HepG2 (cell line): ENCODE measurements around the gene VARS1. TPM values are rescaled to one million over a fixed set of nuclear protein-coding genes. Genes with fewer than 3 reads are reported as not detected.

Source experiments
- ARNT2 ChIP-seq: sonication (generic); formaldehyde crosslinking; IDR thresholded peaks from 2 replicates; pipeline ENCODE4 v1.8.0; 2022; ENCODE audit warnings: mild to moderate bottlenecking, low read depth, missing genetic modification reagents, moderate library complexity
- BATF2 ChIP-seq: sonication (generic); formaldehyde crosslinking; IDR thresholded peaks from 2 replicates; pipeline ENCODE4 v1.8.0; 2022; ENCODE audit warnings: mild to moderate bottlenecking, missing genetic modification reagents, moderate library complexity
- GTF2F1 ChIP-seq: fragments of 150-350 bp; IDR thresholded peaks from 2 replicates; pipeline ENCODE4 v1.6.1; 2014; ENCODE audit warnings: low read length
- NCOR1 ChIP-seq: fragments of 200-600 bp; sonication (generic); IDR thresholded peaks from 2 replicates; pipeline ENCODE4 v1.7.0; 2017; ENCODE audit warnings: antibody characterized with exemption, low read length, borderline replicate concordance
- NR2F1 ChIP-seq, 2 experiments: fragments of 450-650 bp in 1 of 2; formaldehyde crosslinking in 1 of 2; IDR thresholded peaks; 2 replicates each; pipeline versions ENCODE4 v1.5.0 to v1.6.1; 2016 to 2020; ENCODE audit warnings: mild to moderate bottlenecking in 1 of 2, missing compliant biosample characterization in 1 of 2, missing genetic modification reagents in 1 of 2, moderate library complexity in 1 of 2
- PITX1 ChIP-seq: sonication (generic); formaldehyde crosslinking; IDR thresholded peaks from 2 replicates; pipeline ENCODE4 v1.5.1; 2020; ENCODE audit warnings: mild to moderate bottlenecking, missing genetic modification reagents
- SMAD1 ChIP-seq: sonication (generic); formaldehyde crosslinking; IDR thresholded peaks from 2 replicates; pipeline ENCODE4 v1.4.0; 2020; ENCODE audit warnings: missing genetic modification reagents, low read depth, mild to moderate bottlenecking, borderline replicate concordance
- SNAI1 ChIP-seq: sonication (generic); formaldehyde crosslinking; IDR thresholded peaks from 2 replicates; pipeline ENCODE4 v1.5.0; 2020; ENCODE audit warnings: mild to moderate bottlenecking, missing genetic modification reagents, borderline replicate concordance
- ZBTB2 ChIP-seq: sonication (generic); formaldehyde crosslinking; IDR thresholded peaks from 2 replicates; pipeline ENCODE4 v1.8.0; 2022; ENCODE audit warnings: low read depth, missing genetic modification reagents
- ZBTB3 ChIP-seq: sonication (generic); formaldehyde crosslinking; IDR thresholded peaks from 2 replicates; pipeline ENCODE4 v1.4.0; 2020; ENCODE audit warnings: low read depth, mild to moderate bottlenecking, moderate library complexity, missing genetic modification reagents, borderline replicate concordance
- ZBTB40 ChIP-seq, 2 experiments: fragments of 450-650 bp in 1 of 2; sonication (generic) in 1 of 2; formaldehyde crosslinking in 1 of 2; IDR thresholded peaks; 2 replicates each; pipeline versions ENCODE4 v1.6.1 to v1.8.0; 2016 to 2022; ENCODE audit warnings: antibody characterized with exemption in 1 of 2, mild to moderate bottlenecking in 1 of 2, missing genetic modification reagents in 1 of 2
- ZNF121 ChIP-seq: sonication (generic); formaldehyde crosslinking; IDR thresholded peaks from 2 replicates; pipeline ENCODE4 v1.5.0; 2020; ENCODE audit warnings: mild to moderate bottlenecking, missing genetic modification reagents
- ZNF205 ChIP-seq: IDR thresholded peaks from 2 replicates; pipeline ENCODE4 v1.6.1; 2018; ENCODE audit warnings: missing biosample characterization, missing genetic modification reagents
- ZNF317 ChIP-seq: sonication (generic); formaldehyde crosslinking; IDR thresholded peaks from 2 replicates; pipeline ENCODE4 v1.5.0; 2020; ENCODE audit warnings: mild to moderate bottlenecking, missing genetic modification reagents
- ZNF546 ChIP-seq: sonication (generic); formaldehyde crosslinking; conservative IDR thresholded peaks from 2 replicates; pipeline ENCODE4 v1.8.1; 2023; ENCODE audit warnings: mild to moderate bottlenecking, missing genetic modification reagents
- ZNF557 ChIP-seq: sonication (generic); formaldehyde crosslinking; IDR thresholded peaks from 2 replicates; pipeline ENCODE4 v1.4.0; 2020; ENCODE audit warnings: missing genetic modification reagents
- polyA plus RNA-seq, 8 experiments: library from polyadenylated mRNA; depleted of rRNA in 3 of 8; stranded (reverse) in 7 of 8; unstranded in 1 of 8; fragments of >200 nt; fragmentation: Illumina TruSeq in 4 of 8; extraction: Trizol in 4 of 8; gene quantifications; 2 replicates each; pipeline versions ENCODE4 v1.2.1 to v1.2.3, GENCODE V29; 2011 to 2016; ENCODE audit warnings: low read depth in 4 of 8, missing spikeins in 1 of 8, mixed read lengths in 1 of 8; ENCODE audit not compliant: insufficient read depth in 1 of 8
- total RNA-seq, 5 experiments: library from RNA; depleted of rRNA; stranded (reverse); fragments of >200 nt; fragmentation: Illumina TruSeq; extraction: Trizol; gene quantifications; 2 replicates each; pipeline ENCODE4 v1.2.3, GENCODE V29; 2016; ENCODE audit warnings: low read depth in 1 of 5

The VARS1 gene
- total and polyA plus RNA-seq, 2 of the 13 experiments (the other 11 are each of a cell fraction or from before 2014, with no cell fraction given), result 14.7 to 56.1 TPM

DNA sequence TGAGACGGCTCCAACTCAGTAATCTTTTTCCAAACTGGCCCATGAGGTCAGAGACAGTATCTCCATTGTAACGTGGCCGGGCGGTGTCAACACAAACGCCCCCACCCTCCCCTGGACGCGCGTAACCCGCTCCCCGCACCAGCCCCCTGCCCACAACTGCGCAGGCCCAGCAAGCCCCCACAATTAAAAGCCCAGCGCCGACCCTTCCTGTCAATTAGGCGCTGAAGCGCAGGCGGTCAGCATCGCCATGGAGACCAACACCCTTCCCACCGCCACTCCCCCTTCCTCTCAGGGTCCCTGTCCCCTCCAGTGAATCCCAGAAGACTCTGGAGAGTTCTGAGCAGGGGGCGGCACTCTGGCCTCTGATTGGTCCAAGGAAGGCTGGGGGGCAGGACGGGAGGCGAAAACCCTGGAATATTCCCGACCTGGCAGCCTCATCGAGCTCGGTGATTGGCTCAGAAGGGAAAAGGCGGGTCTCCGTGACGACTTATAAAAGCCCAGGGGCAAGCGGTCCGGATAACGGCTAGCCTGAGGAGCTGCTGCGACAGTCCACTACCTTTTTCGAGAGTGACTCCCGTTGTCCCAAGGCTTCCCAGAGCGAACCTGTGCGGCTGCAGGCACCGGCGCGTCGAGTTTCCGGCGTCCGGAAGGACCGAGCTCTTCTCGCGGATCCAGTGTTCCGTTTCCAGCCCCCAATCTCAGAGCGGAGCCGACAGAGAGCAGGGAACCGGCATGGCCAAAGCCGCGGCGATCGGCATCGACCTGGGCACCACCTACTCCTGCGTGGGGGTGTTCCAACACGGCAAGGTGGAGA, 19.7 kb upstream of the VARS1 start, which contains the start of the genes HSPA1A and HSPA1L (continued):
- peak; percentile 41; the same call in 1 of the 2 replicates for TF ChIP-seq ZBTB2 (CRISPR knock-in tag)
- peak; percentile 78; the same call in 1 of the 2 replicates for TF ChIP-seq ARNT2 (CRISPR knock-in tag)
- no peak for TF ChIP-seq SMAD1 (CRISPR knock-in tag)
- TF ChIP-seq ZNF557 (CRISPR knock-in tag), result 0 out of 2 replicates have a peak, but pooled peaks have one; percentile 67
- TF ChIP-seq GTF2F1, result no peak; the same call in 1 of the 2 replicates
- TF ChIP-seq ZBTB40 (IDR thresholded peaks at IDR 0.05), result no peak
- TF ChIP-seq ZBTB40 (CRISPR knock-in tag; IDR thresholded peaks at IDR 0.05), result no peak
- TF ChIP-seq SNAI1 (CRISPR knock-in tag), result no peak
- peak; percentile 32; the same call in 1 of the 2 replicates for TF ChIP-seq ZNF317
- peak; percentile 80; the same call in 1 of the 2 replicates for TF ChIP-seq ZNF205 (CRISPR knock-in tag)
- TF ChIP-seq NR2F1 (CRISPR knock-in tag; IDR thresholded peaks at IDR 0.05), result no peak
- 0 out of 2 replicates have a peak, but pooled peaks have one; percentile 51 for TF ChIP-seq ZNF546 (CRISPR knock-in tag)
- TF ChIP-seq BATF2 (CRISPR knock-in tag), result 0 out of 2 replicates have a peak, but pooled peaks have one; percentile 64
- TF ChIP-seq ZBTB3 (CRISPR knock-in tag), result no peak
- TF ChIP-seq NCOR1, result 0 out of 2 replicates have a peak, but pooled peaks have one; percentile 34
- no peak for TF ChIP-seq ZNF121
- TF ChIP-seq PITX1 (CRISPR knock-in tag), result no peak
